ENCODE results near the gene SH3GL2. TPM values are rescaled to one million over a fixed set of nuclear protein-coding genes. Genes with fewer than 3 reads are reported as not detected.

The SH3GL2 gene
- total and polyA plus RNA-seq, 9 of the 15 experiments (the other 6 are each of a cell fraction or from before 2014, with no cell fraction given) = not detected

GRCh38 chr9:17637229-17637628 lies 58.4 kb downstream of the SH3GL2 start:
- DNase-seq (ENCODE audit: extremely low read depth in 1 of 4, low spot score in 3 of 4) (no peak), ATAC-seq (no peak), FAIRE-seq (no peak)
- Histone ChIP-seq H3K4me2 (ENCODE audit: insufficient read depth, low read length) (no peak overlapping the region), H3K4me3 (no peak overlapping the region), H3K4me1 (replicated peaks in 1 of 2; ENCODE audit: control insufficient read depth in 2 of 2, insufficient read depth in 2 of 2, low read length in 2 of 2) (no peaks in the 10 kb centered on the region), H3K9me1 (ENCODE audit: control insufficient read depth, insufficient read depth, low read length) (no peaks in the 10 kb centered on the region), H4K20me1 (replicated peaks; ENCODE audit: control insufficient read depth, insufficient read depth, low read length) (no peaks in the 10 kb centered on the region), H3K27ac (ENCODE audit: extremely low read depth, low read depth, low read length) (no peak overlapping the region), H3K9me3 (replicated peaks; ENCODE audit: control insufficient read depth, insufficient read depth, low read depth, low read length) (no peaks in the 10 kb centered on the region), H2AFZ (ENCODE audit: low read depth, low read length) (no peak overlapping the region), H3K27me3 (ENCODE audit: control insufficient read depth in 2 of 2, insufficient read depth in 2 of 2, low read length in 2 of 2) (no peaks in the 10 kb centered on the region), H3K36me3 (ENCODE audit: control insufficient read depth, insufficient read depth, low read length) (no peaks in the 10 kb centered on the region), H3K79me2 (ENCODE audit: control insufficient read depth, insufficient read depth, low read length) (no peaks in the 10 kb centered on the region), H3K9ac (ENCODE audit: insufficient read depth in 1 of 2, low read depth in 2 of 2, low read length in 2 of 2) (no peak overlapping the region)
- POLR2A ChIA-PET = no interaction called here
- CTCF ChIA-PET (ENCODE audit: low intra/inter-chr PET ratio) = no interaction called here
- in situ Hi-C loops (cut with MboI) = no loop called here
- no TSS peak for BruUV-seq (replicated peaks)
- 0% methylated on average over 3 of the region's 3 CpGs for WGBS (ENCODE audit: insufficient coverage, low coverage, missing lambda C conversion rate)
- intact Hi-C loops (cut with micrococcal nuclease) = no loop called here
- TF ChIP-seq ETS1 (conservative IDR thresholded peaks at IDR 0.05; ENCODE audit: control insufficient read depth, low read depth, low read length) = no peak
- no peak for TF ChIP-seq RBBP5 (IDR thresholded peaks at IDR 0.05; ENCODE audit: borderline replicate concordance, insufficient read depth, low read length, poor library complexity, severe bottlenecking)
- no peak for TF ChIP-seq ZNF778 (CRISPR knock-in tag; IDR thresholded peaks at IDR 0.05)
- TF ChIP-seq E2F4 (CRISPR knock-in tag; IDR thresholded peaks at IDR 0.05; ENCODE audit: low read depth) = no peak
- TF ChIP-seq RBM15 (IDR thresholded peaks at IDR 0.05; ENCODE audit: insufficient read depth, low read length) = no peak
- TF ChIP-seq COPS2 (conservative IDR thresholded peaks at IDR 0.05) = no peak
- TF ChIP-seq NCOA4 (IDR thresholded peaks at IDR 0.05; ENCODE audit: partially characterized antibody) = no peak
- TF ChIP-seq RCOR1 (IDR thresholded peaks at IDR 0.05; ENCODE audit: borderline replicate concordance in 1 of 2, low read depth in 2 of 2, low read length in 2 of 2) = no peak
- no peak for TF ChIP-seq NFRKB (IDR thresholded peaks at IDR 0.05; ENCODE audit: low read depth)
- no peak for TF ChIP-seq ETV5 (CRISPR knock-in tag; IDR thresholded peaks at IDR 0.05; ENCODE audit: low read depth)
- TF ChIP-seq U2AF2 (optimal IDR thresholded peaks at IDR 0.05; ENCODE audit: low read depth, low read length) = no peak
- TF ChIP-seq ZBTB49 (CRISPR knock-in tag; IDR thresholded peaks at IDR 0.05; ENCODE audit: borderline replicate concordance) = no peak
- TF ChIP-seq HBP1 (CRISPR knock-in tag; IDR thresholded peaks at IDR 0.05) = no peak
